Renal cortical epithelial cell (primary cell): ENCODE measurements around the gene ABCB4. TPM values are rescaled to one million over a fixed set of nuclear protein-coding genes. Genes with fewer than 3 reads are reported as not detected.
A peak's percentile ranks its signal among the peaks of the same experiment; 100 is the strongest.
"Not testable (repeated sequence)": the region's sequence is repeated elsewhere in the genome, so short reads cannot be mapped to it uniquely, and the experiment has no call there.

Source experiments
- DNase-seq: peaks from one replicate; pipeline ENCODE4 v3.0.0-alpha.2; 2011; ENCODE audit warnings: low read depth
- total RNA-seq: library from RNA; depleted of rRNA; stranded (reverse); fragments of >200 nt; gene quantifications from 2 replicates; pipeline ENCODE4 v1.2.3, GENCODE V29; 2014

Gene ABCB4
- total RNA-seq, 1 donor from 2014 or later = 2.9 TPM

- no peak for DNase-seq
These were observed 688 bp upstream of the ABCB4 start for GRCh38 chr7:87476179-87476557.

GRCh38 chr7:87474533-87475358 is 734 bp downstream of the ABCB4 start:
- DNase-seq = peak; percentile 91

DNA sequence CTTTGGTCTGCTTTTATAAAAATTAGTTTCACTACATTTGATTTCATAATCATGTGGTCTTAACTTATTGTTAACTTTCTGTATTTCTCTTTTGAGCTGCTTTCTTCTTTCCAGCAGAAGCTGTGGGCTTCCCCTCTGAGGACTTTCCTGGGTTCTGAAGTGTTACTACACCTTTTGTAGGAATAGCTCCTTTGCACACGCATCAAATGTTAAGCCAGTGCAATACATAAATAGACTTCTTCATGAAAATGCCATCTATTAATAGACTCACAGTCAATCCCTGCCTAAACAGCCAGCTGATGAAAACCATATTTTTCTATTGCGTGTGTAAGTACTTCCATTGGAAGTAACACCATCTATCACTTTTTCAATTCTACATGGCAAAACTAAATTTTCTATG is 1.5 kb downstream of the ABCB4 start:
- no peak for DNase-seq

- DNase-seq = no peak
These were observed 2.3 kb downstream of the ABCB4 start for GRCh38 chr7:87473192-87473591.

GRCh38 chr7:87471473-87471872 is 4.0 kb downstream of the ABCB4 start:
- DNase-seq = no peak

GRCh38 chr7:87469204-87469603 is 6.3 kb downstream of the ABCB4 start:
- not testable (repeated sequence) for DNase-seq

DNA sequence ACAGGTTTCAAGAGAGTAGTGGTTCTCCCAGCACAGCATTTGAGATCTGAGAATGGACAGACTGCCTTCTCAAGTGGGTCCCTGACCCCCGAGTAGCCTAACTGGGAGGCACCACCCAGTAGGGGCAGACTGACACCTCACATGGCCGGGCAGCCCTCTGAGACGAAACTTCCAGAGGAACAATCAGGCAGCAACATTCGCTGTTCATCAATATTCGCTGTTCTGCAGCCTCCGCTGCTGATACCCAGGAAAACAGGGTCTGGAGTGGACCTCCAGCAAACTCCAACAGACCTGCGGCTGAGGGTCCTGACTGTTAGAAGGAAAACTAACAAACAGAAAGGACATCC is 10.0 kb downstream of the ABCB4 start:
- DNase-seq = not testable (repeated sequence)

DNA sequence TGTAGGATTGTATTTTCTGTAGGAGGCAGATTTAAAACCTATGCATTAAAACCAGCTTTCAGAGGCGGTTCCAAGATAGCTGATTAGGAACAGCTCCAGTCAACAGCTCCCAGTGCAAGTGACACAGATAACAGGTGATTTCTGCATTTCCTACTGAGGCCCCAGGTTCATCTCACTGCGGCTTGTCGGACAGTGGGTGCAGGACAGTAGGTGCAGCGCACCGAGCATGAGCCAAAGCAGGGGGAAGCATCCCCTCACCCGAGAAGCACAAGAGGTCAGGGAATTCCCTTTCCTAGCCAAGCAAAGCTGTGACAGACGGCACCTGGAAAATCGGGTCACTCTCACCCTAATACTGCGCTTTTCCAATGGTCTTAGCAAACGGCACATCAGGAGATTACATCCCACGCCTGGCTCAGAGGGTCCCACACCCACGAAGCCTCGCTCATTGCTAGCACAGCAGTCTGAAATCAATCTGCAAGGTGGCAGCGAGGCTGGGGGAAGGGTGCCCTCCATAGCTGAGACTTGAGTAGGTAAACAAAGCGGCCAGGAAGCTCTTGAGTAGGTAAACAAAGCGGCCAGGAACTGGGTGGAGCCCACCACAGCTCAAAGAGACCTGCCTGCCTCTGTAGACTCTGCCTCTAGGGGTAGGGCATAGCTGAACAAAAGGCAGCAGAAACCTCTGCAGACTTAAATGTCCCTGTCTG is 10.5 kb downstream of the ABCB4 start:
- DNase-seq = not testable (repeated sequence)

GRCh38 chr7:87463982-87464381 is 11.5 kb downstream of the ABCB4 start:
- DNase-seq = no peak

- DNase-seq = not testable (repeated sequence)
These were observed 15.0 kb downstream of the ABCB4 start for GRCh38 chr7:87460444-87460843.

DNA sequence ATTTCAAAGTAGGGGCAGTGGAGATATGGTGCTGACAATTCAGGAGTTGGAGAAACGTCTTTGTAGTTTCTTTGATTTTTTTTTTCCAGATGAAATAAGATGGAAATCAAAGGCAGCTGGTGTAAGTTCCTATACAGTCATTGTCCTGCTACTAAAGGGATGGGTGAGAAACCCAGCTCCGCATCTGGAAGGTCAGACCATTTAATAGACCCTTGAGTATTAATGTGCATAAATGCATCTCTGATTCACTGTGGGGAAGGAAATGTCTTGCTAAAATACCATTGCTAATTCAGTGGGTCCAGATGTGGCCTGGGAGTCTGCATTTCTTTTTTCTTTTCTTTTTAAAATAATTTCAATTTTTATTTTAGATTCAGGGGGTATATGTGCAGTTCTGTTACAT is 15.5 kb downstream of the ABCB4 start:
- no peak for DNase-seq

- no peak for DNase-seq
These were observed 17.3 kb downstream of the ABCB4 start for GRCh38 chr7:87458148-87458547.

DNA sequence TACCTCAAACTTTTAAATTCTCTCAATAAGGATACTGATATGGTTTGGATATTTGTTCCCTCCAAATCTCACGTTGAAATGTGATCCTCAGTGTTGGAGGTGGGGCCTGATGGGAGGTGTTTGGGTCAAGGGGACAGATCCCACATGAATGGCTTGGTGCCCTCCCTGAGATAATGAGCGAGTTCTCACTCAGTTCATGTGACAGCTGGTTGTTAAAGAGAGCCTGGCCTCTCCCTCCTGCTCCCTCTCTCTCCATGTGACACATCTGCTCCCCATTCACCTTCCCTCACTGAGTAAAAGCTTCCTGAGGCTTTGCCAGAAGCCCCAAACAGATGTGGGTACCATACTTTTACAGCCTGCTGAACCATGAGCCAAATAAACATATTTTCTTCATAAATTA is 19.2 kb downstream of the ABCB4 start:
- DNase-seq = no peak

GRCh38 chr7:87452279-87452678 is 23.2 kb downstream of the ABCB4 start:
- no peak for DNase-seq

DNA sequence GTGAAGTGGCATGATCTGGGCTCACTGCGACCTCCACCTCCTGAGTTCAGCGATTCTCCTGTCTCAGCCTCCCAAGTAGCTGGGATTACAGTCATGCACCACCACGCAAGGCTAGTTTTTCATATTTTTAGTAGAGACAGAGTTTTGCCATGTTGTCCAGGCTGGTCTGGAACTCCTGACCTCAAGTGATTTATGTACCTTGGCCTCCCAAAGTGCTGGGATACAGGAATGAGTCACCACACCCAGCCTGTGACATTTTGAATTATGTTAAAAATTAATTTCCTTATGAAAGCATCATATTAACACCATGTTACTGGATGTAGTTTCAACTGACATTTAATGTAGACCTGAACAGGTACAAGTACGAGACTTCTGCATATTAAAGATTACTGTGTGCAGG is 24.3 kb downstream of the ABCB4 start:
- no peak for DNase-seq

DNA sequence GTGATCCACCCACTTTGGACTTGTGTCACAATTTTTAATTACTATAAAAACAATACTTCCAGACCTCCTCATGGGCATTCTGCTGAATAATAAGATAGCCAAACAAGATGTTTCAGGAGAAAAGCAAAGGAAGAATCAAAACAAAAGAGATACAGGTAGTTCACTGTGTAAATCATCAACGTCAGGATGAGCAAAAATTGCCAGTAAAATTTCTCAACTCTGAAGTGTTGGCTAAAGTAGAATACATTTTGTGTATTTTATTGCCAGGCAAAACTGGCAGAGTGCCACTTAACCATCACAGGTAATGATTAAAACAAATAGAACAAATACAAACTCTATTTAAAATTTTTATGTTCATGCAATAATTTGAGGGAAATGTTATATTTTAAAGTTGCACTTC is 24.8 kb downstream of the ABCB4 start:
- no peak for DNase-seq

DNA sequence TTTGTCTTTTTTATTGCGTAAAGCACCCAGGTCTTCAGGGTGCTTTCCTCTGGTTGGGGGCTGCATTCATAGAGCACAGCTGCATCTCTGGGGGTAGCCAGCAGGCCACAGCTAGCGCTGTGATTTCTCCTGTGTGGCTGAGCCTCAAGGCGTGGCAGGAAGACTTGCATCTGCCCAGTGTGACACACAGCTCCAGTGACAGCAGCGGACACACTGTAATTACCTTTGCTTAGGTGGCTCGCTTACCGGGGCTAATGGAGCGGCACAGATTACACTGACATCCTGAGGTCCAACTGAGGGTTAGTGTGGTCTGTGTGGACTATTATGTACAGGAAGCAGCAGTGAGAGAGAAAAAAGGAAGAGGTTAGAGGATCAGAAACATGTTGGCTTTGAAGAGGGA is 27.1 kb downstream of the ABCB4 start:
- DNase-seq = peak; percentile 20

GRCh38 chr7:87447116-87447635 is 28.3 kb downstream of the ABCB4 start:
- no peak for DNase-seq

DNA sequence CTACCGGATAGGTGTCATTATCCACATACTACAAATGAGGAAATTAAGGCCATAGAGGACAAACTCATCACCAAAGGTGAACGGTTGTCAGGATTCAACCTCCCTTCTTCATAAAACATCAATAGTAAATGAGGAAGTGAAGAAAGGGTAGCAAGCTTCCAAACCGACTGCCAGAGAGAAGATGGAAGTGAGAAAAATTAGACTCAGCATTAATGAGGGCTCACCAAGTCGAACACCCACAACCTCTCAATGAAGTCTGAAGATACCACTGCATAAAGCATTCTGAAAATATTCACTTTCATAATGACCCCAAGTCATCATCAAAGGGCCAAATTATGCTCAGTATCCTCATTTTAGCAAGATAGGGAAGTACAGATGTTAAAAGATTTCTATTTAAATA is 29.6 kb downstream of the ABCB4 start:
- DNase-seq = no peak

DNA sequence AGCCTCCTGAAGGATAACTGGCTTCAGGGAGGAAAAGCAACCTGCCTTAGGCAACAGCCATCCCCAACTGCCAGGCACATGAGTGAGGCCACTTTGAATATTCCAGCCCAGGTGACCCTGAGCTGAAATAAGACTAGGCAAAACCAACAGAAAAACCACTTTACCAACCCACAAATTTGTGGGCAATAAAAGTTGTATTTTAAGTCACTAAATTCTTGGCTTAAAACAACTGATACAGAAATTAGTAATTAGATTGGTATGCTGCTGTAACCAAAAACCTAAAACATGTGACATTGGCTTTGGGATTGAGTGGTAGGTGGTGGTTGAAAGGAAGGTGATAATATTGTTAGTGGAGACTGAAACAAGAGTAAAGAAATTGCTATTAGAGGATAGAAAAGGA is 39.9 kb downstream of the ABCB4 start:
- peak; percentile 92 for DNase-seq

DNA sequence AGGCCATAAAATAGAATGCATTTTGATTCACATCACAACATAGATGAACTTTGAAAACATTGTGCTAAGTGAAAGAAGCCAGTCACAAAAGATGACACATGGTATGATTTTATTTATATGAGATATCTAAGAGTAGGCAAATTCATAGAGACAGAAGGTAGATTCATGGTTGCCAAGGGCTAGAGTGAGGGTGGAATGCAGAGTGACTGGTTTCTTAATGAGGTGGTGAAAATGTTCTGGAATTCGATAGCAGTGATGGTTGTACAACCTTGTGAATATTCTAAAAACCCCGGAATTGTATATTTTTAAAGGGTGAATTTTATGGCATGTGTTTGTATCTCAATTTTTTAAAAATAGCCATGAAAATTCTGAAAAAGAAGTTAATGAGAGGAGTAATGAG is 42.9 kb downstream of the ABCB4 start:
- DNase-seq = no peak

DNA sequence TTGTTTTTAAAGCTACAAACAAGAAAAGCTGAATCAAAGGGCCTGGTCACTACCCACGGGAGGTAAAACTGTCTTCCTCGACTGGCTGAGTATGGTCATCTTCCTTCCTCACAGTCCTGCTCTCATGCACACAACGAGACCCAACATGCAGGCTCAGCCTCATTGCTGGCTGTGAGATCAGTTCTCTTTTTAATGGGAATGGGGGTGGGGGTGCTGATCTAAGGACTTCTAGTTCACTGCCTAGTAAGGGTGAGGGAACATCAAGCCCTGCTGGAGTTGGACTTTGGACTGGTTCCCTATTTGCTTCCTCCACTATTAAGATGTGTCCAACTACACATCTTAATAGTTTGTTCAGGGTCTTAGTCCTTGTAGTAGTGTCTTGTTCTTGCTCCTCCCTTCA is 48.2 kb downstream of the ABCB4 start:
- DNase-seq = no peak

GRCh38 chr7:87426160-87426559 is 49.3 kb downstream of the ABCB4 start:
- DNase-seq = no peak
